Esophagus muscularis mucosa (tissue), 4 donors: ENCODE results near the gene ADD2.

Source experiments
- CTCF ChIP-seq, 3 experiments: fragments of 200-600 bp in 2 of 3; fragments of 450-650 bp in 1 of 3; sonication (generic) in 2 of 3; IDR thresholded peaks; one replicate each; pipeline ENCODE4 v1.5.1; 2017 to 2019; ENCODE audit warnings: antibody characterized with exemption in 3 of 3, mild to moderate bottlenecking in 2 of 3, moderate library complexity in 1 of 3
- EP300 ChIP-seq: sonication (generic); formaldehyde crosslinking; IDR thresholded peaks from one replicate; pipeline ENCODE4 v1.6.1; 2017; ENCODE audit warnings: antibody characterized with exemption
- POLR2A ChIP-seq: fragments of 450-650 bp; IDR thresholded peaks from one replicate; pipeline ENCODE4 v1.6.1; 2017; ENCODE audit warnings: antibody characterized with exemption, moderate library complexity, mild to moderate bottlenecking, low read depth
- POLR2AphosphoS5 ChIP-seq, 2 donors: sonication (generic); formaldehyde crosslinking; IDR thresholded peaks; one replicate each; pipeline ENCODE4 v1.6.1; 2017; ENCODE audit warnings: antibody characterized with exemption in 2 of 2

- TF ChIP-seq CTCF (IDR thresholded peaks at IDR 0.05) (no peak), EP300 (no peak), POLR2AphosphoS5 (IDR thresholded peaks at IDR 0.05) (no peak), POLR2A (no peak)
Measured at GRCh38 chr2:70768590-70769085, 638 bp upstream of the ADD2 start.
